ENCODE measurements around the gene IVNS1ABP.

GRCh38 chr1:185305419-185305818, 11.6 kb downstream of the IVNS1ABP start:
- no peak for TF ChIP-seq CTCF (IDR thresholded peaks at IDR 0.05)
- no peak for TF ChIP-seq POLR2A (IDR thresholded peaks at IDR 0.05)

All from tibial nerve (tissue), 3 donors.